B cell (primary cell): ENCODE data around the gene IL12RB1.

ENCODE experiments used
- EZH2 ChIP-seq: IDR thresholded peaks from 2 replicates; pipeline ENCODE4 v1.6.1; 2012; ENCODE audit warnings: borderline replicate concordance, low read depth, mild to moderate bottlenecking, moderate library complexity, low read length; ENCODE audit not compliant: insufficient read depth, poor library complexity, severe bottlenecking
- TF ChIP-seq, protein P1 (sequence below): fragments of 200-600 bp; IDR thresholded peaks from one replicate; pipeline ENCODE4 v1.8.0; 2022; ENCODE audit warnings: antibody characterized with exemption, mild to moderate bottlenecking

DNA sequence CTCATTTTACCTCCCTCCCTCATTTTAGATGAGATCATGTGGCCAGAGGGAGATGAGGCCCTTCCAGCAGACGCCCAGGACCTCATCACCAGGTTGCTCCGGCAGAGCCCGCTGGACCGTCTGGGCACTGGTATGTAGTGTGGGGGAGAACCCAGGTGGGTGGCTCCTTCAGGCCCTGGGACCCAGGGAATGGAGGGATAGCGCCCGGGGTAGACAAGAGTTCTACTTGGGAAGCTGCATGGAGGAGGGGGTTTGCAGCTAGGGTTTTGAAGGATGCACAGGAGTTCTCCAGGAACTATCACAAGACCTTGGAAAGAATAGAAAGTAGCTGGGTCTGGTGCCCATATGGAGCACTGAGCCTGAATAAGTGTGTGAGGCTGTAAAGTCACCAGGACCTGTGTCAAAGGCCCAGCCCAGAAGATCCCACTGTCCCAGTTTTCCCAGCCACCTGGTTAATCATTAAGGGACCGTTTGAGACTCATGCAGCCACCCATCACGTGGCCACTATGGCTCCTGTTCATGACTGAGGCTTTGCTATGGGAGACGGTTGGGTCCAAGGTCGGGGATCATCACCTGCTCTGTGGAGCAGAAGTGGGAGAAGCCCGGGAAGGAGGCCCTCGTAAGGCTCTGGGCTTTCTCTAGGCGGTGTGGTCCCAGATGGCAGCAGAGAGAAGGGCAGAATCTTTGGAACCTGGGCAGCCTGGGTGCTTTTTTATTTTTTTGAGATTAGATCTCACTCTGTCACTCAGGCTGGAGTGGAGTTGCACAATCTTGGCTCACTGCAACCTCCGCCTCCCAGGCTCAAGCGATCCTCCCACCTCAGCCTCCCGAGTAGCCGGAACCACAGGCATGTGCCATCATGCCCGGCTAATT lies 49.2 kb upstream of the IL12RB1 start:
- TF ChIP-seq, protein P1, sequence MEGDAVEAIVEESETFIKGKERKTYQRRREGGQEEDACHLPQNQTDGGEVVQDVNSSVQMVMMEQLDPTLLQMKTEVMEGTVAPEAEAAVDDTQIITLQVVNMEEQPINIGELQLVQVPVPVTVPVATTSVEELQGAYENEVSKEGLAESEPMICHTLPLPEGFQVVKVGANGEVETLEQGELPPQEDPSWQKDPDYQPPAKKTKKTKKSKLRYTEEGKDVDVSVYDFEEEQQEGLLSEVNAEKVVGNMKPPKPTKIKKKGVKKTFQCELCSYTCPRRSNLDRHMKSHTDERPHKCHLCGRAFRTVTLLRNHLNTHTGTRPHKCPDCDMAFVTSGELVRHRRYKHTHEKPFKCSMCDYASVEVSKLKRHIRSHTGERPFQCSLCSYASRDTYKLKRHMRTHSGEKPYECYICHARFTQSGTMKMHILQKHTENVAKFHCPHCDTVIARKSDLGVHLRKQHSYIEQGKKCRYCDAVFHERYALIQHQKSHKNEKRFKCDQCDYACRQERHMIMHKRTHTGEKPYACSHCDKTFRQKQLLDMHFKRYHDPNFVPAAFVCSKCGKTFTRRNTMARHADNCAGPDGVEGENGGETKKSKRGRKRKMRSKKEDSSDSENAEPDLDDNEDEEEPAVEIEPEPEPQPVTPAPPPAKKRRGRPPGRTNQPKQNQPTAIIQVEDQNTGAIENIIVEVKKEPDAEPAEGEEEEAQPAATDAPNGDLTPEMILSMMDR = no peak
- TF ChIP-seq EZH2 = no peak
